A549 (cell line): ENCODE measurements around the gene SLC25A11. TPM values are rescaled to one million over a fixed set of nuclear protein-coding genes. Genes with fewer than 3 reads are reported as not detected.

ENCODE experiments used
- BCL3 ChIP-seq: fragments of >200 bp; sonication (Bioruptor Twin); formaldehyde crosslinking; IDR thresholded peaks from 3 replicates; pipeline ENCODE4 v1.6.1; 2016
- BHLHE40 ChIP-seq: IDR thresholded peaks from 2 replicates; pipeline ENCODE4 v1.6.1; 2012; ENCODE audit warnings: low read depth, low read length, inconsistent platforms
- CHD2 ChIP-seq: fragments of 150-350 bp; IDR thresholded peaks from 2 replicates; pipeline ENCODE4 v1.6.1; 2014; ENCODE audit warnings: low read length; ENCODE audit not compliant: partially characterized antibody
- CHD4 ChIP-seq: fragments of 200-600 bp; sonication (generic); IDR thresholded peaks from 2 replicates; pipeline ENCODE4 v1.6.1; 2016; ENCODE audit warnings: antibody characterized with exemption, mild to moderate bottlenecking, borderline replicate concordance
- E2F6 ChIP-seq: IDR thresholded peaks from 2 replicates; pipeline ENCODE4 v1.6.1; 2012; ENCODE audit warnings: low read depth, borderline replicate concordance
- EHF ChIP-seq: fragments of 250-450 bp; sonication (Bioruptor Pico); IDR thresholded peaks from 2 replicates; pipeline ENCODE4 v1.5.0; 2020; ENCODE audit warnings: mild to moderate bottlenecking
- EP300 ChIP-seq, 2 experiments: fragments of >200 bp; sonication (Bioruptor Twin); formaldehyde crosslinking; IDR thresholded peaks; 2 replicates in 1 of 2; 3 replicates in 1 of 2; pipeline ENCODE4 v1.6.1; 2016 to 2017
- ESRRA ChIP-seq: fragments of 150-350 bp; IDR thresholded peaks from 2 replicates; pipeline ENCODE4 v1.6.1; 2014; ENCODE audit warnings: mild to moderate bottlenecking, low read length, borderline replicate concordance
- FOSL2 ChIP-seq, 2 experiments: fragments of 450-650 bp in 1 of 2; fragments of >200 bp in 1 of 2; sonication (Bioruptor Twin) in 1 of 2; formaldehyde crosslinking; IDR thresholded peaks; 2 replicates each; pipeline versions ENCODE4 v1.5.0 to v1.6.1; 2016 to 2020; ENCODE audit warnings: mild to moderate bottlenecking in 1 of 2, moderate library complexity in 1 of 2
- FOXS1 ChIP-seq: fragments of 250-450 bp; sonication (Bioruptor Pico); IDR thresholded peaks from 2 replicates; pipeline ENCODE4 v1.5.0; 2020; ENCODE audit warnings: mild to moderate bottlenecking, moderate library complexity
- HMGXB4 ChIP-seq: fragments of 250-450 bp; sonication (Bioruptor Pico); IDR thresholded peaks from 2 replicates; pipeline ENCODE4 v1.5.0; 2021; ENCODE audit warnings: mild to moderate bottlenecking, moderate library complexity, borderline replicate concordance
- MAFK ChIP-seq: fragments of 450-650 bp; IDR thresholded peaks from 2 replicates; pipeline ENCODE4 v1.6.1; 2014; ENCODE audit not compliant: partially characterized antibody
- PBX3 ChIP-seq: IDR thresholded peaks from 2 replicates; pipeline ENCODE4 v1.6.1; 2012
- POLR2AphosphoS2 ChIP-seq: conservative IDR thresholded peaks from 2 replicates; pipeline ENCODE4 v1.6.1; 2012; ENCODE audit warnings: low read length, improper control_type of control experiment, inconsistent platforms
- REST ChIP-seq: fragments of 200-600 bp; sonication (generic); IDR thresholded peaks from 2 replicates; pipeline ENCODE4 v1.6.1; 2016; ENCODE audit warnings: antibody characterized with exemption, mild to moderate bottlenecking, moderate library complexity
- SMC3 ChIP-seq: fragments of >200 bp; sonication (Bioruptor Twin); formaldehyde crosslinking; IDR thresholded peaks from 3 replicates; pipeline ENCODE4 v1.6.1; 2018; ENCODE audit warnings: inconsistent platforms
- ZC3H11A ChIP-seq: fragments of 450-650 bp; IDR thresholded peaks from 2 replicates; pipeline ENCODE4 v1.6.1; 2014; ENCODE audit warnings: antibody characterized with exemption, mild to moderate bottlenecking
- polyA plus RNA-seq, 4 experiments: library from polyadenylated mRNA; depleted of rRNA in 3 of 4; stranded (reverse); fragments of >200 nt; fragmentation: RNase III in 1 of 4; extraction: RNeasy Plus Mini Kit Qiagen cat#74134 plus additional on column Dnase treatment in 1 of 4; gene quantifications; 2 replicates in 3 of 4; 3 replicates in 1 of 4; pipeline ENCODE4 v1.2.3, GENCODE V29; 2011 to 2017

Gene SLC25A11
- polyA plus RNA-seq, 2 of the 4 experiments (the other 2 are of a cell fraction), result 60.2 to 69.2 TPM

- TF ChIP-seq BCL3 (peak; percentile 84), EHF (CRISPR knock-in tag) (no peak), HMGXB4 (CRISPR knock-in tag) (peak; percentile 63; the same call in 1 of the 2 replicates), BHLHE40 (no peak), FOXS1 (CRISPR knock-in tag) (no peak), CHD2 (no peak), EP300 (IDR thresholded peaks at IDR 0.05) (no peak), E2F6 (peak; percentile 46; the same call in 1 of the 2 replicates), POLR2AphosphoS2 (peak; percentile 63; the same call in 1 of the 2 replicates), SMC3 (peak; percentile 54; the same call in 2 of the 3 replicates), FOSL2 (IDR thresholded peaks at IDR 0.05) (no peak), FOSL2 (CRISPR knock-in tag; IDR thresholded peaks at IDR 0.05) (no peak), MAFK (no peak), CHD4 (no peak), PBX3 (peak; percentile 84), ESRRA (no peak), REST (no peak), ZC3H11A (no peak)
These were observed 28.0 kb upstream of the SLC25A11 start, which contains the start of gene SPAG7 (continued) for GRCh38 chr17:4967539-4968485.
